MM.1S (cell line): ENCODE measurements around the gene MILR1.
A peak's percentile ranks its signal among the peaks of the same experiment; 100 is the strongest.
"Not testable (repeated sequence)": the region's sequence is repeated elsewhere in the genome, so short reads cannot be mapped to it uniquely, and the experiment has no call there.

ENCODE experiments used
- DNase-seq: peaks from one replicate; pipeline ENCODE4 v3.0.0-alpha.2; 2015
- H2AFZ ChIP-seq: fragments of 300-600 bp; sonication (generic); 2 replicates; pipeline ENCODE4 v1.6.0; 2016; ENCODE audit warnings: antibody characterized with exemption, low read length
- H3F3A ChIP-seq: fragments of 300-600 bp; sonication (generic); 2 replicates; pipeline ENCODE4 v1.6.1; 2016; ENCODE audit warnings: mild to moderate bottlenecking, antibody characterized with exemption, low read length, moderate library complexity, mixed read lengths; ENCODE audit not compliant: insufficient read depth
- H3K27ac ChIP-seq: fragments of 300-600 bp; sonication (generic); 2 replicates; pipeline ENCODE4 v1.5.1; 2016; ENCODE audit warnings: mild to moderate bottlenecking, low read length
- H3K27me3 ChIP-seq: fragments of 300-600 bp; sonication (generic); replicated peaks from 2 replicates; pipeline ENCODE4 v1.6.0; 2016; ENCODE audit warnings: low read length; ENCODE audit not compliant: insufficient read depth
- H3K36me3 ChIP-seq: fragments of 300-600 bp; sonication (generic); replicated peaks from 2 replicates; pipeline ENCODE4 v1.6.1; 2016; ENCODE audit warnings: mild to moderate bottlenecking, low read length, mixed read lengths; ENCODE audit not compliant: insufficient read depth
- H3K4me1 ChIP-seq: fragments of 300-600 bp; sonication (generic); 2 replicates; pipeline ENCODE4 v1.6.1; 2016; ENCODE audit warnings: low read length, mixed read lengths
- H3K4me2 ChIP-seq: fragments of 300-600 bp; sonication (generic); 2 replicates; pipeline ENCODE4 v1.6.0; 2016; ENCODE audit warnings: low read depth, low read length
- H3K4me3 ChIP-seq: fragments of 300-600 bp; sonication (generic); 2 replicates; pipeline ENCODE4 v1.5.1; 2016; ENCODE audit warnings: low read length, mixed read lengths
- H3K79me2 ChIP-seq: fragments of 300-600 bp; sonication (generic); 2 replicates; pipeline ENCODE4 v1.6.1; 2016; ENCODE audit warnings: mixed run types, low read length, mixed read lengths
- H3K9ac ChIP-seq: fragments of 300-600 bp; sonication (generic); 2 replicates; pipeline ENCODE4 v1.6.1; 2016; ENCODE audit warnings: low read length, mixed read lengths
- H3K9me2 ChIP-seq: fragments of 300-600 bp; sonication (generic); replicated peaks from 2 replicates; pipeline ENCODE4 v1.6.1; 2016; ENCODE audit warnings: mild to moderate bottlenecking, low read length, mixed read lengths; ENCODE audit not compliant: insufficient read depth
- H3K9me3 ChIP-seq: fragments of 300-600 bp; sonication (generic); replicated peaks from 2 replicates; pipeline ENCODE4 v1.6.1; 2016; ENCODE audit warnings: mild to moderate bottlenecking, low read length, mixed read lengths; ENCODE audit not compliant: insufficient read depth
- H4K20me1 ChIP-seq: fragments of 300-600 bp; sonication (generic); 2 replicates; pipeline ENCODE4 v1.6.1; 2016; ENCODE audit warnings: mild to moderate bottlenecking, low read length, moderate library complexity, mixed read lengths; ENCODE audit not compliant: insufficient read depth
- EZH2 ChIP-seq: fragments of 300-600 bp; sonication (generic); optimal IDR thresholded peaks from 2 replicates; pipeline ENCODE3; 2017; ENCODE audit warnings: low read depth, mild to moderate bottlenecking, antibody characterized with exemption, low read length, mixed read lengths
- EZH2phosphoT487 ChIP-seq: fragments of 300-600 bp; sonication (generic); IDR thresholded peaks from 2 replicates; pipeline ENCODE4 v1.6.1; 2018; ENCODE audit warnings: antibody characterized with exemption, low read length
- TF ChIP-seq, protein P1 (sequence below): fragments of 300-600 bp; sonication (generic); IDR thresholded peaks from 2 replicates; pipeline ENCODE4 v1.5.1; 2016; ENCODE audit warnings: antibody characterized with exemption, low read length, mixed read lengths

MILR1 gene

DNA sequence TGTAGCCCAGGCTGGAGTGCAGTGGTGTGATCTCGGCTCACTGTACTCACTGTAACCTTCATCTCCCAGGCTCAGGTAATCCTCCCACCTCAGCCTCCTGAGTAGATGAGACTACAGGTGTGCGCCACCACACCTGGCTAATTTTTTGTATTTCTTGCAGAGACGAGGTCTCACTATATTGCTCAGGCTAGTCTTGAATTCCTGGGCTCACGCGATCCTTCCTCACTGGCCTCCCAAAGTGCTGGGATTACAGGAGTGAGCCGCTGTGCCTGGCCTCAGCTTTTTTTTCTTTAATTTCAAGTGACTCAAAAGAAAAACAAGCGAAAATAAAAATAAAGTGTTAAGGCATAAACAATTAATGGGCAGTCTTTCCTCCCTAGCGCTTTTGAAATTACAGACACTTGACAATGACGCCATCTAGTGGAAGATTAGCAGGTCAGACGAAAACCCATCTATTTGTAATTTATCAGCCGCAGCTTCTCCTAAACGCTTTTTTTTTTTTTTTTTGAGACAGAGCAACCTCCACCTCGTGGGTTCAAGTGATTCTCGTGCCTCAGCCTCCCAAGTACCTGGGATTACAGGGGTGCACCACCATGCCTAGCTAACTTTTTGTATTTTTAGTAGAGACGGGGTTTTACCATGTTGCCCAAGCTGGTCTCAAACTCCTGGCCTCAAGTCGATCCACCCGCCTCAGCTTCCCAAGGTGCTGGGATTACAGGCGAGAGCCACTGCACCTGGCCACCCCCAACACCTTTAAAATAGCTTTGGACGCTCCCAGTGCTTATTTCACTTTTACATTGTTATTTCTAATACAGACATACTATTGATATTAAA, 30.2 kb upstream of the MILR1 start:
- no peaks in the 10 kb centered on the region for H3K9me3 ChIP-seq
- no peaks in the 10 kb centered on the region for H4K20me1 ChIP-seq
- peaks cover 3% of the 10 kb centered on the region for H3K4me1 ChIP-seq
- TF ChIP-seq EZH2 = no peak
- TF ChIP-seq, protein P1, sequence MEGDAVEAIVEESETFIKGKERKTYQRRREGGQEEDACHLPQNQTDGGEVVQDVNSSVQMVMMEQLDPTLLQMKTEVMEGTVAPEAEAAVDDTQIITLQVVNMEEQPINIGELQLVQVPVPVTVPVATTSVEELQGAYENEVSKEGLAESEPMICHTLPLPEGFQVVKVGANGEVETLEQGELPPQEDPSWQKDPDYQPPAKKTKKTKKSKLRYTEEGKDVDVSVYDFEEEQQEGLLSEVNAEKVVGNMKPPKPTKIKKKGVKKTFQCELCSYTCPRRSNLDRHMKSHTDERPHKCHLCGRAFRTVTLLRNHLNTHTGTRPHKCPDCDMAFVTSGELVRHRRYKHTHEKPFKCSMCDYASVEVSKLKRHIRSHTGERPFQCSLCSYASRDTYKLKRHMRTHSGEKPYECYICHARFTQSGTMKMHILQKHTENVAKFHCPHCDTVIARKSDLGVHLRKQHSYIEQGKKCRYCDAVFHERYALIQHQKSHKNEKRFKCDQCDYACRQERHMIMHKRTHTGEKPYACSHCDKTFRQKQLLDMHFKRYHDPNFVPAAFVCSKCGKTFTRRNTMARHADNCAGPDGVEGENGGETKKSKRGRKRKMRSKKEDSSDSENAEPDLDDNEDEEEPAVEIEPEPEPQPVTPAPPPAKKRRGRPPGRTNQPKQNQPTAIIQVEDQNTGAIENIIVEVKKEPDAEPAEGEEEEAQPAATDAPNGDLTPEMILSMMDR = peak; percentile 60
- no peaks in the 10 kb centered on the region for H3F3A ChIP-seq
- no peaks in the 10 kb centered on the region for H3K9me2 ChIP-seq
- no peak overlapping the region for H3K4me3 ChIP-seq
- H3K4me2 ChIP-seq = peak overlapping the region; percentile 39; the same call in 1 of the 2 replicates
- no peaks in the 10 kb centered on the region for H3K27me3 ChIP-seq
- H3K79me2 ChIP-seq = no peaks in the 10 kb centered on the region
- 0 out of 2 replicates have a peak overlapping the region, but pooled peaks have one; percentile 4 for H2AFZ ChIP-seq
- no peak overlapping the region for H3K9ac ChIP-seq
- H3K36me3 ChIP-seq = no peaks in the 10 kb centered on the region
- peak; percentile 69 for DNase-seq
- H3K27ac ChIP-seq = no peak overlapping the region

- Histone ChIP-seq H3K9me2 (no peaks in the 10 kb centered on the region), H3K4me3 (no peak overlapping the region), H2AFZ (no peak overlapping the region), H3K79me2 (no peaks in the 10 kb centered on the region), H3K27ac (no peak overlapping the region), H3K9me3 (no peaks in the 10 kb centered on the region), H4K20me1 (no peaks in the 10 kb centered on the region), H3K4me2 (no peak overlapping the region), H3K4me1 (no peaks in the 10 kb centered on the region), H3K27me3 (no peaks in the 10 kb centered on the region), H3K9ac (no peak overlapping the region), H3K36me3 (no peaks in the 10 kb centered on the region), H3F3A (no peaks in the 10 kb centered on the region)
- DNase-seq = peak; percentile 75
- TF ChIP-seq, protein P1 = peak; percentile 75
- TF ChIP-seq EZH2phosphoT487 = no peak
These were observed 28.7 kb upstream of the MILR1 start for GRCh38 chr17:64420143-64420670.

GRCh38 chr17:64422121-64422520, 26.8 kb upstream of the MILR1 start:
- not testable (repeated sequence) for H3F3A ChIP-seq, H3K9me3 ChIP-seq

DNA sequence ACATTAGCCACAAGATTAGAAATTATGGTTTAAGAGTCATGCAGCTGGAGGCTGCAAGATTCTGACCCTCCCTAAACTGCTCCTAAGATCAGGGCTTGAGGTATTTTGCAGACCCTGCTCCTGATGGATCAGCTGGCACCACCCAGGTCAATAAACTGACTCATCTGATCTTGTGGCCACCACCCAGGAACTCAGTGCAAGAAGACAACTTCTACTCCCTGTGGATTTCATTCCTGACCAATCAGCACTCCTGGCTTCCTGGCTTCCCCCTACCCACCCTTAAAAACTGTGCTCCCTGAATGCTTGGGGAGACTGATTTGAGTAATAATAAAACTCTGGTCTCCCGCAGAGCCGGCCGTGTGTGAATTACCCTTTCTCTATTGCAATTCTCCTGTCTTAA, 25.0 kb upstream of the MILR1 start:
- Histone ChIP-seq H3K4me1 (no peaks in the 10 kb centered on the region), H3K9ac (no peak overlapping the region), H3K4me3 (no peak overlapping the region), H3F3A (no peaks in the 10 kb centered on the region), H3K36me3 (no peaks in the 10 kb centered on the region), H3K27me3 (no peaks in the 10 kb centered on the region), H3K4me2 (no peak overlapping the region), H3K9me3 (no peaks in the 10 kb centered on the region), H4K20me1 (no peaks in the 10 kb centered on the region), H3K9me2 (no peaks in the 10 kb centered on the region), H2AFZ (no peak overlapping the region), H3K79me2 (no peaks in the 10 kb centered on the region), H3K27ac (no peak overlapping the region)
- DNase-seq = no peak
- TF ChIP-seq, protein P1 = no peak
- TF ChIP-seq EZH2 (no peak), EZH2phosphoT487 (no peak)

More at GRCh38 chr17:64422121-64422520, 26.8 kb upstream of the MILR1 start:
- not testable (repeated sequence) for H2AFZ ChIP-seq, H3K79me2 ChIP-seq, H3K4me1 ChIP-seq, H3K9me2 ChIP-seq, H3K27ac ChIP-seq, DNase-seq, H3K36me3 ChIP-seq, H4K20me1 ChIP-seq, H3K9ac ChIP-seq, H3K4me2 ChIP-seq, H3K27me3 ChIP-seq, H3K4me3 ChIP-seq
